Esophagus squamous epithelium (tissue), 4 donors: ENCODE results near the gene HYAL3.

ENCODE experiments used
- CTCF ChIP-seq, 6 experiments: fragments of 450-650 bp in 4 of 6; fragments of 200-600 bp in 2 of 6; sonication (generic) in 2 of 6; IDR thresholded peaks; one replicate each; pipeline ENCODE4 v1.5.1; 2016 to 2019; ENCODE audit warnings: antibody characterized with exemption in 6 of 6, mild to moderate bottlenecking in 4 of 6, moderate library complexity in 4 of 6
- POLR2A ChIP-seq, 4 donors: fragments of 450-650 bp; IDR thresholded peaks; one replicate each; pipeline ENCODE4 v1.6.1; 2017; ENCODE audit warnings: antibody characterized with exemption in 4 of 4, mild to moderate bottlenecking in 4 of 4, moderate library complexity in 3 of 4

DNA sequence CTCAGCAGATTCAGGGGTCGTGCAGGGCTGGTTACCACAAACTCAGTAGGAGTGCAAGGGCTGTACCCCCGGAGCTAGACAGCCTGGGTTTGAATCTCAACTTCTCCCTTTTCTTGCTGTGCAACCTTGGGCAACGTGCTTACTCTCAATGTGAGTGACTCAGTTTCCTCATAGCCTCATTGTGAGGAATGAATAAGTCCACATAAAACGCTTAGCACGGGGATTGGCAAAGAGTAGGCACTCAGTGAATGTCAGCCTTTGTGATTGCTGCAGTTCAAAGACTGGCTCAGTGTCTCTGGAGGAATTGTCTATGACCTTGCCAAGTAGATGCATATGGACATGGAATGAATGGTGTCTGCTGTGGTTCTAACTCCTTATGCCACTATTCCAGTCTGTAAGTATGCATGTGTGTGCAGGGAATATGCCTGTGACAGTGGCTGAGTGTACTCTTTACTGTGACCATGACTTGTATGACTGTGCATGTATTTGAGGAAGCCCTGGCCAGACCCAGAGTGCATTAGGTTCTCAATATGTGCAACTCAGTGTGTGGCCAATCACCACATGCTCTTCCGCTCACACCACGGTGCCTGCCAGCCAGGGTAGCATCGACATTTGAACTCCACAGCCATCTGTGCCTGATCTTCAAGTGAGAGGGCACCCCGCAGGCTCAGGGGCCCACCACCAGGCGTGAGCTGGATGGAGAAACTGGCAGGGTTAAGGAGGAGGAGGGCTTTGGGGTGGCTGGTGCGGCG lies 900 bp upstream of the HYAL3 start:
- TF ChIP-seq CTCF (IDR thresholded peaks at IDR 0.05) = no peak
- peak in 1 of 4 donors; percentile 5 for TF ChIP-seq POLR2A (IDR thresholded peaks at IDR 0.05)
